Natural killer cell (primary cell): ENCODE data around the gene LPO. TPM values are rescaled to one million over a fixed set of nuclear protein-coding genes. Genes with fewer than 3 reads are reported as not detected.

Experiments used
- ATAC-seq, 3 donors: fragments of 150-1000 bp in 2 of 3; fragments of 200-7000 bp in 1 of 3; cut with Tn5 transposase; 1 replicate in 1 of 3; 2 replicates in 2 of 3; pipeline ENCODE4 v1.10.0; 2021; ENCODE audit warnings: mild to moderate bottlenecking in 2 of 3, moderate library complexity in 2 of 3
- DNase-seq, 2 donors: peaks; one replicate each; pipeline versions ENCODE4 v3.0.0 to v3.0.0-alpha.2; 2013 to 2021; ENCODE audit warnings: mixed read lengths in 1 of 2
- H3K27ac ChIP-seq: one replicate; pipeline ENCODE4 v1.5.1; 2013; ENCODE audit warnings: mild to moderate bottlenecking, low read length
- H3K27me3 ChIP-seq: one replicate; pipeline ENCODE4 v1.6.1; 2013; ENCODE audit warnings: low read length; ENCODE audit not compliant: control insufficient read depth, insufficient read depth
- H3K36me3 ChIP-seq: one replicate; pipeline ENCODE4 v1.6.1; 2013; ENCODE audit warnings: low read length; ENCODE audit not compliant: control insufficient read depth, insufficient read depth
- H3K4me1 ChIP-seq: one replicate; pipeline ENCODE4 v1.6.1; 2013; ENCODE audit warnings: low read length; ENCODE audit not compliant: control insufficient read depth, insufficient read depth
- H3K4me3 ChIP-seq: one replicate; pipeline ENCODE4 v1.5.1; 2013; ENCODE audit warnings: low read length
- H3K9me3 ChIP-seq: one replicate; pipeline ENCODE4 v1.6.1; 2013; ENCODE audit warnings: low read length; ENCODE audit not compliant: control insufficient read depth, insufficient read depth
- H3K27ac Mint-ChIP-seq, 2 donors: one replicate each; pipeline ENCODE4 v1.8.0; 2022; ENCODE audit warnings: mild to moderate bottlenecking in 2 of 2, mixed read lengths in 2 of 2, moderate library complexity in 1 of 2
- H3K27me3 Mint-ChIP-seq, 2 donors: one replicate each; pipeline ENCODE4 v1.8.0; 2022; ENCODE audit warnings: low read depth in 2 of 2, mixed read lengths in 2 of 2
- H3K36me3 Mint-ChIP-seq: one replicate; pipeline ENCODE4 v1.8.0; 2022; ENCODE audit warnings: mixed read lengths
- H3K4me1 Mint-ChIP-seq, 2 donors: one replicate each; pipeline ENCODE4 v1.8.0; 2022; ENCODE audit warnings: mixed read lengths in 2 of 2
- H3K4me3 Mint-ChIP-seq: one replicate; pipeline ENCODE4 v1.8.0; 2022; ENCODE audit warnings: mild to moderate bottlenecking, moderate library complexity, mixed read lengths
- H3K9me3 Mint-ChIP-seq, 2 donors: one replicate each; pipeline ENCODE4 v1.8.0; 2022; ENCODE audit warnings: mixed read lengths in 2 of 2
- WGBS: methylation state at CpG from one replicate; pipeline ENCODE4 v1.1.7; 2013; ENCODE audit warnings: missing lambda C conversion rate; ENCODE audit not compliant: insufficient coverage; 5-methylcytosine and 5-hydroxymethylcytosine counted together
- intact Hi-C: fragments of 100-400 bp; cut with micrococcal nuclease; formaldehyde crosslinking; loops from one replicate; pipeline ENCODE4 v1.14.2; 2022
- total RNA-seq, 4 donors: library from RNA; stranded (reverse); fragments of 120-200 nt in 1 of 4; gene quantifications; one replicate each; pipeline versions ENCODE4 v1.2.3 to v1.2.4, GENCODE V29; 2013 to 2022
- TF ChIP-seq, protein P1 (sequence below): fragments of 200-600 bp; IDR thresholded peaks from one replicate; pipeline ENCODE4 v1.8.0; 2022; ENCODE audit warnings: antibody characterized with exemption

LPO gene
- total RNA-seq, 3 donors from 2014 or later (not counting 1 experiment from before 2014, with no cell fraction given) = not detected

DNA sequence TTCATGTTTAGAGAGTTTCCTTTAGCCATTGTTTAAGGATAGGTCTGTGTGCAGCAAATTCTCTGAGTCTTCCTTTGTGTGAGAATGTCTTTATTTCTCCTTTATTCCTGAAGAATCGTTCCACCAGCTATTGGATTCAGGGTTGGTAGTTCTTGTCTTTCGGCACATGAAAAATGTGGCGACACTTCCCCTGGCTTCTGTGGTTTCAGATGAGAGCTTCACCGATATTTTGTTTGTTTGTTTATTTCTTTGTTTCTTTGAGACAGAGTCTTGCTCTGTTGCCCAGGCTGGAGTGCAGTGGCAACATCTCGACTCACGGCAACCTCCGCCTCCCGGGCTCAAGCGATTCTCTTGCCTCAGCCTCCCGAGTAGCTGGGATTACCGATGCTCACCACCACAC is 23.8 kb downstream of the LPO start:
- no peaks in the 10 kb centered on the region for H3K36me3 ChIP-seq
- Mint-ChIP-seq H3K27ac (no peak overlapping the region), H3K9me3 (no peaks in the 10 kb centered on the region), H3K36me3 (no peaks in the 10 kb centered on the region), H3K27me3 (peaks cover 46 to 87% of the 10 kb centered on the region in 2 donors), H3K4me3 (no peak overlapping the region), H3K4me1 (no peaks in the 10 kb centered on the region)
- no peak overlapping the region for H3K27ac ChIP-seq
- 84% methylated on average over 11 of the region's 11 CpGs for WGBS
- intact Hi-C loops = no loop called here
- H3K9me3 ChIP-seq = no peaks in the 10 kb centered on the region
- TF ChIP-seq, protein P1, sequence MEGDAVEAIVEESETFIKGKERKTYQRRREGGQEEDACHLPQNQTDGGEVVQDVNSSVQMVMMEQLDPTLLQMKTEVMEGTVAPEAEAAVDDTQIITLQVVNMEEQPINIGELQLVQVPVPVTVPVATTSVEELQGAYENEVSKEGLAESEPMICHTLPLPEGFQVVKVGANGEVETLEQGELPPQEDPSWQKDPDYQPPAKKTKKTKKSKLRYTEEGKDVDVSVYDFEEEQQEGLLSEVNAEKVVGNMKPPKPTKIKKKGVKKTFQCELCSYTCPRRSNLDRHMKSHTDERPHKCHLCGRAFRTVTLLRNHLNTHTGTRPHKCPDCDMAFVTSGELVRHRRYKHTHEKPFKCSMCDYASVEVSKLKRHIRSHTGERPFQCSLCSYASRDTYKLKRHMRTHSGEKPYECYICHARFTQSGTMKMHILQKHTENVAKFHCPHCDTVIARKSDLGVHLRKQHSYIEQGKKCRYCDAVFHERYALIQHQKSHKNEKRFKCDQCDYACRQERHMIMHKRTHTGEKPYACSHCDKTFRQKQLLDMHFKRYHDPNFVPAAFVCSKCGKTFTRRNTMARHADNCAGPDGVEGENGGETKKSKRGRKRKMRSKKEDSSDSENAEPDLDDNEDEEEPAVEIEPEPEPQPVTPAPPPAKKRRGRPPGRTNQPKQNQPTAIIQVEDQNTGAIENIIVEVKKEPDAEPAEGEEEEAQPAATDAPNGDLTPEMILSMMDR = no peak
- no peak for DNase-seq
- no peak overlapping the region for H3K4me3 ChIP-seq
- no peaks in the 10 kb centered on the region for H3K4me1 ChIP-seq
- peaks cover 15% of the 10 kb centered on the region for H3K27me3 ChIP-seq
- ATAC-seq = no peak

GRCh38 chr17:58263773-58264172 is 25.4 kb downstream of the LPO start:
- Mint-ChIP-seq H3K27ac (no peak overlapping the region), H3K4me1 (no peaks in the 10 kb centered on the region), H3K4me3 (no peak overlapping the region), H3K9me3 (no peaks in the 10 kb centered on the region), H3K36me3 (no peaks in the 10 kb centered on the region), H3K27me3 (peaks cover 42 to 71% of the 10 kb centered on the region in 2 donors)
- Histone ChIP-seq H3K27me3 (peaks cover 13% of the 10 kb centered on the region), H3K36me3 (no peaks in the 10 kb centered on the region), H3K9me3 (no peaks in the 10 kb centered on the region), H3K4me1 (no peaks in the 10 kb centered on the region), H3K4me3 (no peak overlapping the region), H3K27ac (no peak overlapping the region)
- DNase-seq (no peak), ATAC-seq (no peak)
- TF ChIP-seq, protein P1 = no peak
- intact Hi-C loops = no loop called here
- no CpG with 5 or more reads among the region's 1 CpG for WGBS

GRCh38 chr17:58264407-58265103 is 26.2 kb downstream of the LPO start:
- no peaks in the 10 kb centered on the region for H3K36me3 Mint-ChIP-seq
- no peak for DNase-seq
- Histone ChIP-seq H3K4me1 (no peaks in the 10 kb centered on the region), H3K36me3 (no peaks in the 10 kb centered on the region), H3K27ac (no peak overlapping the region), H3K27me3 (peaks cover 13% of the 10 kb centered on the region), H3K9me3 (no peaks in the 10 kb centered on the region), H3K4me3 (no peak overlapping the region)
- no peaks in the 10 kb centered on the region for H3K9me3 Mint-ChIP-seq
- WGBS = 86% methylated on average over 6 of the region's 6 CpGs
- no peaks in the 10 kb centered on the region for H3K4me1 Mint-ChIP-seq
- no peak overlapping the region for H3K4me3 Mint-ChIP-seq
- intact Hi-C loops = no loop called here
- no peak overlapping the region for H3K27ac Mint-ChIP-seq
- no peak for ATAC-seq
- peaks cover 39 to 63% of the 10 kb centered on the region in 2 donors for H3K27me3 Mint-ChIP-seq
- TF ChIP-seq, protein P1 = no peak

DNA sequence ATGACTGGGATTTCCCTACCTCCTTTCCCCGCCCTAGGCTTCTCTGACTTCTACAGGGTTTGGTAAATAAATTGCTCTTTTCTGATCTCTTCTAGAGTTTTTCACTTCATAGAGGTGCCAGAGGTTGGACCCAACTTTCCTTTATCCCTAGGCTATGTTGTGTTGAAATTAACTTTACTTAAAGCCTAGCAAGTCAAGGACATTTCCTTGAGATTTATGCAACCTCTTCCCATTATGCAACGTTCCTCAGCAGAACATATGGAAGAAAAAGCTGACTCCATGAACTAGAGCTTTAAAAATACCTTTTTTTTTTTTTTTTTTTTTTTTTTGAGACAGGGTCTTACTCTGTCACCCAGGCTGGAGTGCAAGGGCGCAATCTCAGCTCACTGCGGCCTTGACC is 26.9 kb downstream of the LPO start:
- intact Hi-C loops = no loop called here

More for the DNA sequence above, 26.9 kb downstream of the LPO start:
- no peak overlapping the region for H3K4me3 Mint-ChIP-seq
- H3K27ac Mint-ChIP-seq = no peak overlapping the region
- no peak overlapping the region for H3K4me3 ChIP-seq
- no peaks in the 10 kb centered on the region for H3K4me1 Mint-ChIP-seq
- no peak for ATAC-seq
- H3K27ac ChIP-seq = no peak overlapping the region
- no peak for DNase-seq
- TF ChIP-seq, protein P1 = no peak
- no peaks in the 10 kb centered on the region for H3K36me3 ChIP-seq
- no peaks in the 10 kb centered on the region for H3K4me1 ChIP-seq
- H3K9me3 Mint-ChIP-seq = no peaks in the 10 kb centered on the region
- 80% methylated on average over 3 of the region's 4 CpGs for WGBS
- H3K9me3 ChIP-seq = no peaks in the 10 kb centered on the region
- peaks cover 36 to 56% of the 10 kb centered on the region in 2 donors for H3K27me3 Mint-ChIP-seq
- peaks cover 10% of the 10 kb centered on the region for H3K27me3 ChIP-seq
- no peaks in the 10 kb centered on the region for H3K36me3 Mint-ChIP-seq
